GM19395 (cell line): ENCODE measurements around the gene SYT6.

Experiments
- ATAC-seq: cut with Tn5 transposase; IDR thresholded peaks from one replicate; pipeline ENCODE4 v1.9.1; 2021; ENCODE audit warnings: mild to moderate bottlenecking, moderate library complexity; ENCODE audit not compliant: unreplicated experiment

SYT6 gene

GRCh38 chr1:114094675-114095074, 59.0 kb downstream of the SYT6 start:
- ATAC-seq = no peak

- ATAC-seq = no peak
Observed at GRCh38 chr1:114094363-114094634, 59.4 kb downstream of the SYT6 start.

- no peak for ATAC-seq
Observed at GRCh38 chr1:114093624-114094362, 59.9 kb downstream of the SYT6 start.

- no peak for ATAC-seq
Observed at GRCh38 chr1:114092186-114093062, 61.2 kb downstream of the SYT6 start.

- ATAC-seq = no peak
Observed at GRCh38 chr1:114091711-114092110, 62.0 kb downstream of the SYT6 start.

GRCh38 chr1:114090738-114091505, 62.7 kb downstream of the SYT6 start:
- no peak for ATAC-seq

- no peak for ATAC-seq
Observed at GRCh38 chr1:114089502-114090138, 64.0 kb downstream of the SYT6 start.

GRCh38 chr1:114088392-114089299, 65.0 kb downstream of the SYT6 start:
- no peak for ATAC-seq

- no peak for ATAC-seq
Observed at GRCh38 chr1:114087495-114087894, 66.2 kb downstream of the SYT6 start.

GRCh38 chr1:114086601-114087368, 66.9 kb downstream of the SYT6 start:
- ATAC-seq = no peak

- ATAC-seq = no peak
Observed at GRCh38 chr1:114082867-114083585, 70.6 kb downstream of the SYT6 start.

GRCh38 chr1:114082304-114082630, 71.4 kb downstream of the SYT6 start:
- no peak for ATAC-seq

- no peak for ATAC-seq
Observed at GRCh38 chr1:114081437-114082303, 72.0 kb downstream of the SYT6 start.

- ATAC-seq = no peak
Observed at GRCh38 chr1:114080511-114081436, 72.9 kb downstream of the SYT6 start.

GRCh38 chr1:114079596-114080190, 74.0 kb downstream of the SYT6 start:
- ATAC-seq = no peak

- ATAC-seq = no peak
Observed at GRCh38 chr1:114078116-114078515, 75.6 kb downstream of the SYT6 start.
